Activated CD8-positive, alpha-beta memory T cell treated with anti-CD3 and anti-CD28 coated beads for 1 hour (primary cell): ENCODE results near the gene CBFA2T2.
A peak's percentile ranks its signal among the peaks of the same experiment; 100 is the strongest.
"Not testable (repeated sequence)": the region's sequence is repeated elsewhere in the genome, so short reads cannot be mapped to it uniquely, and the experiment has no call there.

Source experiments
- DNase-seq, 2 donors: peaks; one replicate each; pipeline ENCODE4 v3.0.0-alpha.2; 2020; ENCODE audit warnings: low read depth in 1 of 2; ENCODE audit errors: extremely low read depth in 1 of 2

CBFA2T2 gene

GRCh38 chr20:33470457-33470856 is 19.4 kb upstream of the CBFA2T2 start:
- no peak for DNase-seq

- no peak for DNase-seq
Measured at GRCh38 chr20:33470866-33471265, 19.0 kb upstream of the CBFA2T2 start.

DNA sequence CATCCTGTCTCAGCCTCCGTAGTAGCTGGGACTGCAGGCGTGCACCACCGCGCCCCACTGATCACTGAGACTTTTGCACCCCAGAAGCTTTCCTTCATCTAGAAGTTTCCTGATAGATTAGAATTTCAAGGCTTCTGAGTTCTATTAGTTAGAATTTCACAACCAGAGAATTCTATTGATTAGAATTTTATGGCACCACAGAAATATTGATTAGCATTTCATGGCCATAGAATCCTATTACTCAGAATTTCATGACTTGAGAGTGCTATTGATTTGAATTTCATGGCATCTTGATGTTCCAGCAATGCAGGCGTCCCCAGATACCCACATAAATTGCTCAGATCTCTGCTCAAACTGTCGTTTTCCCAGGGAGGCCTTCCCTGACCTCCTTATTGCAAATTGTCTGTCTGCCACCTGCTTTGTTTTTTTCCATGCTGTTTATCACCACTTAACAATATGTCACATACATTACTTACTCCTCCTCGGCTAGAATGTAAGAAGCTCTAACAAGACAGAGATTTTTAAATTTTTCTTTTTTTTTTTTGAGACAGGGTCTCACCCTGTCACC is 16.9 kb upstream of the CBFA2T2 start:
- DNase-seq = no peak

DNA sequence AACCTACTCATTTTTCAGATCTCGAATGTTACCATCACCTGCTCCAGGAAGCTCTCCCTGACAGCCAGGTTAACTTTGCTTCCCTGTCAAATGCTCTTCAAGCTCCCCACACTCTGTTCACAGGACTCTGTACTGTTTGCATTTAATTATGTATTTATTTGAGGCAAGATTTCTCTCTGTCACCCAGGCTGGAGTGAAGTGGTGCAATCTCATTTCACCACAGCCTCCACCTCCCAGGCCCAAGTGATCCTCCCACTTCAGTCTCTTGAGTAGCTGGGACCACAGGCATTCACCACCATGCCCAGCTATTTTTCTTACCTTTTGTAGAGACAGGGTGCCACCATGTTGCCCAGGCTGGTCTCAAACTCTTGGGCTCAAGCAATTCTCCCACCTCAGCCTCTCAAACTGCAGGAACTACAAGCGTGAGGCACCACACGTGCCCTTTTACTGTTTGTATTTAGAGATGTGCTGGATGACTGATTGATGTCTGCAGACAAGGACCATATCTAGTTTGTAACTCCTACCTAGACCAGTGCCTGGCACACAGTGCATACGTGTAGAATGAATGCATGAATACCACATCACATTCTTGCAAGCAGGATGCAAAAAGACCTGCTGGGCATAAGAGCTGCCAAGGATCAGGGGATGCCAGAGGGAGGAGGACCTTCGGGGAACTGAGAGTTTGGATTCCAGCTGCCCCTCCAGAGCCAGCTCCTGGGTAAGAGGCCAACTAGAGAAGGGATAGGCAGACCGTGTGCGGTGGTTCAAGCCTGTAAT is 15.6 kb upstream of the CBFA2T2 start:
- no peak for DNase-seq

- no peak for DNase-seq
Measured at GRCh38 chr20:33474963-33475362, 14.9 kb upstream of the CBFA2T2 start.

- no peak for DNase-seq
Measured at GRCh38 chr20:33475381-33476152, 14.3 kb upstream of the CBFA2T2 start.

DNA sequence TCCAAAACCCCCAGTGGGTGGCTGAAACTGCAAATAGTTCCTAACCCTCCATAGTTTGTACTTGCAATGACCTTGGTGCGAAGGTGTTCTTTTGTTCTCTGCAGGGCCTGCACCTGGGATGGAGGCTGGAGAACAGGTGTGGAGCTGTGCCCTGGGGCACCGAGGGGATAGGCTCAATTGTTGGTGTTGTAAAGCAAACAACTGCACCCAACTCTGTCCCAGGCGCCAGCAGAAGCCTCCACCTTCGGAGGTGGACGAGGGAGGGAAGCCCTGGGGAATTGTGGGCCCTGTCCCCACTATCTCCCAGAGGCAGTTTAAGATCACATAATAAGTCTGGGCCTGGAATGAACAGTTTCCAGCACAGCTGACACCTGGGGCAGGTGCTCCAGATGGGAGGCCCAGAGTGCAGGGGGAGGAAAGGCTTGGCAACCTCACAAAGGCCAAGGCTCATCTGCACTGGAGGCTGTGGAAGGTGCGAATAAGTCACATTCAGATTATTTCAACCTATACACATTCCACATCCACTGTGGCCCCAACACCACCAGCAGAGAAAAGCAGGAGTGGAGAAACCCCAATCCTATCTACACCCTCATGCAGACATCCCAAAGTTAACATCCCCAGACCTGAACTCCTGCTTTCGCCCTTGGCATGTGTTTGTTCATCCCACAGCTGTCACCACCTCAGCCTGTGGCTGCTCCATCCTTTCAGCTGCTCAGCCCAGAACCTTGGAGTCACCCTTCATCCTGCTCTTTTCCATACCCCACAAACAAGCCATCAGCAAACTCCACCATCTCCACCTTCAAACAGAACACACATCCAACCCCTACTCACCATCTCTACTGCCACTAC is 12.3 kb upstream of the CBFA2T2 start:
- no peak for DNase-seq

GRCh38 chr20:33480048-33480447 is 9.8 kb upstream of the CBFA2T2 start:
- no peak for DNase-seq

DNA sequence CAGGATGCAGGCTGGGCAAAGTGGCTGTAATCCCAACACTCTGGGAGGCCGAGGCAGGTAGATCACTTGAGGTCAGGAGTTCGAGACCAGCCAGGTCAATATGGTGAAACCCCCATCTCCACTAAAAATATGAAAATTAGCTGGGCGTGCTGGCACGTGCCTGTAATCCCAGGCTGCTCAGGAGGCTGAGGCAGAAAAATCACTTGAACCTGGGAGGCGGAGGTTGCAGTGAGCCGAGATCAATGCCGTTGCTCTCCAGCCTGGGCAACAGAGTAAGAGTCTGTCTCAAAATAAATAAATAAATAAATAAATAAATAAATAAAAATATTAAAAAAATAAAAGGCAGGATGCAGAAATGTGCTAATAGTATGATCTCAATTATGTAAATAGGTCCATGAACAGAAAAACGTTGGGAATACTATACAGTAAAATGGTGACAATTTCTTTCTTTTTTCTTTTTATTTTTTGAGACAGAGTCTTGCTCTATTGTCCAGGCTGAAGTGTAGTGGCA is 8.4 kb upstream of the CBFA2T2 start:
- DNase-seq = no peak

GRCh38 chr20:33482581-33482980 is 7.3 kb upstream of the CBFA2T2 start:
- no peak for DNase-seq

- not testable (repeated sequence) for DNase-seq
Measured at GRCh38 chr20:33483186-33483585, 6.7 kb upstream of the CBFA2T2 start.

DNA sequence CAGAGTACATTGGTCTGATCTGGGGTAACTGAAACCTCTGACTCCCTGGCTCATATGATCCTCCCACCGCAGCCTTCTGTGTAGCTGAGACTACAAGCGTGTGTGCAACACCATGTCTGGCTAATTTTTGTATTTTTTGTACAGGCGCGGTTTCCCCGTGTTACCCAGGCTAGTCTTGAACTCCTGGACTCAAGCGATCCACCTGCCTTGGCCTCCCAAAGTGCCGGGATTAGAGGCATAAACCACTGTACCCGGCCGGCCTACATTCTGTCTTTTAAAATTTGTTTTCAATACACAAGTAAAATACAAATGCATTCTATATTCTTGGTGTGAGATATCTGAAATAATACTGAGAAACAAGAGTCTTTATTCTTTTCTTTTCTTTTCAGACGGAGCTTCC is 1.7 kb upstream of the CBFA2T2 start:
- DNase-seq = no peak

- not testable (repeated sequence) for DNase-seq
Measured at GRCh38 chr20:33488661-33489494, 1.0 kb upstream of the CBFA2T2 start.

DNA sequence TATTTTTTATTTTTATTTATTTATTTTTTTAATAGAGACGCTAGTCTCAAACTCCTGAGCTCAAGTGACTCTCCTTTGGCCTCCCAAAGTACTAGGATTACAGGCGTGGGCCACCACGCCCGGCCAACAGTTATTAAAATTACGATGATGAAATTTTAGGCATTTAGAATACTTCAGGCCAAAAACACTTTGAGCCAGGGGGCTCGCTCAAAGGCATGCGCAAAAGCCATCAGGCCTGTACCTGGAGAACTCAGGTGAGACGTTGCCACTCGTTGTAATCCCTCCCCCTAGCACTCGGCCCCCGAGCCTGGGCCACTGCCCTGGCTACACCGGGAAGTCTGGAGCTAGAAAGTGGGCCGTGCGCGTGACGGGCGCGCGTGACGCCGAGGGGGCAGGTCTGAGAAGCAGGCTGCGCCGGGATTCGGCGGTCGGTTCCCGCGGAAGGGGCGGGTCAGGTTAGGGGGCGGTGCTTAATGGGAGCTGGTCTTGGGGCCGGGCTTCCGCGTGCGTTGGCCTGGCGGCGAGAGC is 337 bp upstream of the CBFA2T2 start:
- peak; percentile 98 to 99 for DNase-seq

GRCh38 chr20:33490934-33491656 is 1.2 kb downstream of the CBFA2T2 start:
- DNase-seq = no peak

- DNase-seq = no peak
Measured at GRCh38 chr20:33493076-33493766, 3.3 kb downstream of the CBFA2T2 start.

- not testable (repeated sequence) for DNase-seq
Measured at GRCh38 chr20:33496776-33497175, 6.9 kb downstream of the CBFA2T2 start.

- no peak for DNase-seq
Measured at GRCh38 chr20:33499355-33499754, 9.5 kb downstream of the CBFA2T2 start.
